HepG2 (cell line): Measurements from ENCODE around the gene ZMAT2. TPM values are rescaled to one million over a fixed set of nuclear protein-coding genes. Genes with fewer than 3 reads are reported as not detected.

Experiments used
- AHR ChIP-seq: IDR thresholded peaks from 2 replicates; pipeline ENCODE4 v1.6.1; 2018; ENCODE audit warnings: missing genetic modification reagents, missing compliant biosample characterization
- CEBPZ ChIP-seq: IDR thresholded peaks from 2 replicates; pipeline ENCODE4 v1.6.1; 2012; ENCODE audit warnings: low read length, improper control_type of control experiment
- ELF1 ChIP-seq: sonication (generic); formaldehyde crosslinking; IDR thresholded peaks from 2 replicates; pipeline ENCODE4 v1.4.0; 2020; ENCODE audit warnings: missing genetic modification reagents
- ETV6 ChIP-seq: sonication (generic); formaldehyde crosslinking; conservative IDR thresholded peaks from 2 replicates; pipeline ENCODE4 v1.4.0; 2020; ENCODE audit warnings: missing genetic modification reagents
- IKZF1 ChIP-seq: fragments of 450-650 bp; IDR thresholded peaks from 2 replicates; pipeline ENCODE4 v1.7.1; 2016
- MBD4 ChIP-seq: IDR thresholded peaks from 2 replicates; pipeline ENCODE4 v1.6.1; 2012; ENCODE audit warnings: low read length, inconsistent platforms, borderline replicate concordance
- MLLT10 ChIP-seq: sonication (generic); formaldehyde crosslinking; IDR thresholded peaks from 2 replicates; pipeline ENCODE4 v1.4.0; 2020; ENCODE audit warnings: missing genetic modification reagents
- NFAT5 ChIP-seq: sonication (generic); formaldehyde crosslinking; IDR thresholded peaks from 2 replicates; pipeline ENCODE4 v1.4.0; 2020; ENCODE audit warnings: missing genetic modification reagents
- RFX3 ChIP-seq: IDR thresholded peaks from 2 replicates; pipeline ENCODE4 v1.6.1; 2016; ENCODE audit warnings: missing biosample characterization, missing genetic modification reagents
- RNF219 ChIP-seq: sonication (generic); formaldehyde crosslinking; IDR thresholded peaks from 2 replicates; pipeline ENCODE4 v1.5.0; 2020; ENCODE audit warnings: mild to moderate bottlenecking, missing genetic modification reagents
- RXRA ChIP-seq: sonication (generic); formaldehyde crosslinking; IDR thresholded peaks from 2 replicates; pipeline ENCODE4 v1.5.1; 2020; ENCODE audit warnings: missing genetic modification reagents
- ZFP82 ChIP-seq: sonication (generic); formaldehyde crosslinking; IDR thresholded peaks from 2 replicates; pipeline ENCODE4 v1.5.1; 2020; ENCODE audit warnings: mild to moderate bottlenecking, missing genetic modification reagents, borderline replicate concordance
- ZMAT5 ChIP-seq: sonication (generic); formaldehyde crosslinking; IDR thresholded peaks from 2 replicates; pipeline ENCODE4 v1.5.0; 2020; ENCODE audit warnings: mild to moderate bottlenecking, low read depth, missing genetic modification reagents, borderline replicate concordance
- ZMYM2 ChIP-seq: sonication (generic); formaldehyde crosslinking; IDR thresholded peaks from 2 replicates; pipeline ENCODE4 v1.8.0; 2022; ENCODE audit warnings: mild to moderate bottlenecking, missing genetic modification reagents
- ZNF205 ChIP-seq: IDR thresholded peaks from 2 replicates; pipeline ENCODE4 v1.6.1; 2018; ENCODE audit warnings: missing biosample characterization, missing genetic modification reagents
- ZNF460 ChIP-seq: sonication (generic); formaldehyde crosslinking; IDR thresholded peaks from 2 replicates; pipeline ENCODE4 v1.5.1; 2020; ENCODE audit warnings: missing genetic modification reagents, mild to moderate bottlenecking, borderline replicate concordance
- ZNF572 ChIP-seq: sonication (generic); formaldehyde crosslinking; IDR thresholded peaks from 2 replicates; pipeline ENCODE4 v1.5.1; 2020; ENCODE audit warnings: mild to moderate bottlenecking, missing genetic modification reagents
- ZNF614 ChIP-seq: IDR thresholded peaks from 2 replicates; pipeline ENCODE4 v1.6.1; 2018; ENCODE audit warnings: missing biosample characterization, missing genetic modification reagents, inconsistent platforms, borderline replicate concordance
- ZNF772 ChIP-seq: sonication (generic); formaldehyde crosslinking; IDR thresholded peaks from 2 replicates; pipeline ENCODE4 v1.5.0; 2020; ENCODE audit warnings: mild to moderate bottlenecking, missing genetic modification reagents
- ZNF883 ChIP-seq: sonication (generic); formaldehyde crosslinking; IDR thresholded peaks from 2 replicates; pipeline ENCODE4 v1.5.1; 2020; ENCODE audit warnings: mild to moderate bottlenecking, missing genetic modification reagents; ENCODE audit errors: not compliant biosample characterization
- polyA plus RNA-seq, 8 experiments: library from polyadenylated mRNA; depleted of rRNA in 3 of 8; stranded (reverse) in 7 of 8; unstranded in 1 of 8; fragments of >200 nt; fragmentation: Illumina TruSeq in 4 of 8; extraction: Trizol in 4 of 8; gene quantifications; 2 replicates each; pipeline versions ENCODE4 v1.2.1 to v1.2.3, GENCODE V29; 2011 to 2016; ENCODE audit warnings: low read depth in 4 of 8, missing spikeins in 1 of 8, mixed read lengths in 1 of 8; ENCODE audit not compliant: insufficient read depth in 1 of 8
- total RNA-seq, 5 experiments: library from RNA; depleted of rRNA; stranded (reverse); fragments of >200 nt; fragmentation: Illumina TruSeq; extraction: Trizol; gene quantifications; 2 replicates each; pipeline ENCODE4 v1.2.3, GENCODE V29; 2016; ENCODE audit warnings: low read depth in 1 of 5

Gene ZMAT2
- total and polyA plus RNA-seq, 2 of the 13 experiments (the other 11 are each of a cell fraction or from before 2014, with no cell fraction given): 35.4 to 92.8 TPM

- no peak for TF ChIP-seq RNF219 (CRISPR knock-in tag)
- TF ChIP-seq ZNF460: no peak; the same call in 1 of the 2 replicates
- no peak for TF ChIP-seq ZNF883 (CRISPR knock-in tag)
- peak; percentile 49; the same call in 1 of the 2 replicates for TF ChIP-seq ELF1 (CRISPR knock-in tag)
- TF ChIP-seq ZNF572 (CRISPR knock-in tag): no peak
- no peak for TF ChIP-seq CEBPZ
- no peak for TF ChIP-seq MLLT10 (CRISPR knock-in tag)
- TF ChIP-seq RFX3 (CRISPR knock-in tag): no peak
- peak; percentile 82 for TF ChIP-seq ZNF205 (CRISPR knock-in tag)
- 0 out of 2 replicates have a peak, but pooled peaks have one; percentile 45 for TF ChIP-seq ZFP82 (CRISPR knock-in tag)
- TF ChIP-seq IKZF1: no peak
- no peak for TF ChIP-seq AHR
- TF ChIP-seq NFAT5 (CRISPR knock-in tag): no peak
- no peak for TF ChIP-seq ZNF772
- TF ChIP-seq ZMYM2 (CRISPR knock-in tag): no peak
- TF ChIP-seq ETV6 (CRISPR knock-in tag): no peak; the same call in 1 of the 2 replicates
- peak; percentile 81 for TF ChIP-seq ZNF614 (CRISPR knock-in tag)
- no peak for TF ChIP-seq MBD4
- no peak for TF ChIP-seq ZMAT5 (CRISPR knock-in tag)
- no peak; the same call in 1 of the 2 replicates for TF ChIP-seq RXRA (CRISPR knock-in tag)
Measured at GRCh38 chr5:140725799-140726471, 25.7 kb downstream of the ZMAT2 start (continued).
